NCI-H2227 treated with DMSO at 0.1 percent for 48 hours (cell line): ENCODE results near the gene CHST9.
"Not testable (repeated sequence)": the region's sequence is repeated elsewhere in the genome, so short reads cannot be mapped to it uniquely, and the experiment has no call there.

Source experiments
- DNase-seq: peaks from one replicate; lab custom pipeline; 2025; lab: John Stamatoyannopoulos, UW

Gene CHST9

DNA sequence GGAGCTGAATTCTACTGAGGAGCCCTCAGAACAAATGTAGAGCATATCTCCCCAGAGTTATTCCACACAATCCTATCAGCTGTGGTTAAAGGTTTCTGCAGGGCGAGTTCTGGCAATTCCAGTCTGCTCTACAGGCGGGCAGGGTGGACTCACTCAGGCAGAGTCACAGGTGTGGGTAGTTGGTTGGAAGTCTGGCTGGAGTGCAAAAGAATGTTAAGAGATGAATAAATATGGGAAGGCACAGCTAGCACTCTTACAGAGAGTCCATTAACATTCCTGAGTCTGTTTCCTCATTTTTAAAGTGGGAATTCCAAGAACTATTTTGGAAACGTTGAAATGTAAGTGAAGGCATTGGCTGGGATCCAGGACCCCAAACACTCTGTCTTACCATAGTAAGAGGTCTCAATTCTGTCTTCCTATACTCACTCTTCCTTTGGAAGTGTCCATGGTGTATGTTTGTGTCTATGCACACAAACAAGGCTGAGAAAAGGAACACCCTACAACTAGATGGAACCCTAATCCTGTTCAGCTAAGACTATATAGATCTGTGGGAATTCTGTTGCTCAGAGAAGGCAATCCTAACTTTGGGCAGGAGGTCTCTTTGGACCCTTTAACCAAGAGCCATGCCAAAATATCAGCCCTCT is 256.3 kb downstream of the CHST9 start:
- no peak for DNase-seq

DNA sequence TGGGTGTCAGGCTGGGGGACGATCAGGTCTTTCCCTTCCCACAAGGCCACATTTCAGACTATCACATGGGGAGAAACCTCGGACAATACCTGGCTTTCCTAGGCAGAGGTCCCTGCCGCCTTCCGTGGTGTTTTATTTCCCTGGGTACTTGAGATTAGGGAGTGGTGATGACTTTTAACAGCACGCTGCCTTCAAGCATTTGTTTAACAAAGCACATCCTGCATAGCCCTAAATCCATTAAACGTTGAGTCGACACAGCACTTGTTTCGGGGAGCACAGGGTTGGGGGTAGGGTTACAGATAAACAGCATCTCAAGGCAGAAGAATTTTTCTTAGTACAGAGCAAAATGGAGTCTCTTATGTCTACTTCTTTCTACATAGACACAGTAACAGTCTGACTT is 257.3 kb downstream of the CHST9 start:
- DNase-seq, result not testable (repeated sequence)

DNA sequence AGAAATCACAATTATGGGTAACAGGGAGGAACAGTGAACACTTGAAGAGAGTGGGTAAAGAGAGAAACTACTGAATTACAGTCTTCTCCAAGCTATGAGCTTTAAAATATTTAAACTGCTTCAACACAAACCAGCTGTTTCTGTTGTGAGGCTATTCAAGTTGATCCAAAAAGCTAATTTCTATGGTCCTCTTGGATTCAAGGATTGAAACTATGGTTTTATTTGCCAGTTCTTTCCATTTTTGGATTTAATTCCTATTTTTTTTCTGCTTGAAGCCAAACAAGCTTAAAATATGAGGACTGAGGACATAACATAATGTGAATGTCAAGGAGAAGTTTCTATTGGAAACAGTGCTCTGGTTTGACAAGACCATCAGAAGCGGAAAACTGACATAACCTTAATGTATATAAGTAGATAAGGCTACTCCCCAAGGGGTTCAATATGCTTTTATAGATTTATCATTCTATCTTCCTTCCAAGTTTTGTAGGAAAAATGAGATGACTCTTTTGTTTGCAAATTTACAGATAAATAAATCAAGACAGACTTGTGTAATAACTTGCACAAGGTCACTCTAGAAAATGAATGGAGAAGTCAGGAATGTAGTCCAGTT is 258.9 kb downstream of the CHST9 start:
- DNase-seq, result no peak

DNA sequence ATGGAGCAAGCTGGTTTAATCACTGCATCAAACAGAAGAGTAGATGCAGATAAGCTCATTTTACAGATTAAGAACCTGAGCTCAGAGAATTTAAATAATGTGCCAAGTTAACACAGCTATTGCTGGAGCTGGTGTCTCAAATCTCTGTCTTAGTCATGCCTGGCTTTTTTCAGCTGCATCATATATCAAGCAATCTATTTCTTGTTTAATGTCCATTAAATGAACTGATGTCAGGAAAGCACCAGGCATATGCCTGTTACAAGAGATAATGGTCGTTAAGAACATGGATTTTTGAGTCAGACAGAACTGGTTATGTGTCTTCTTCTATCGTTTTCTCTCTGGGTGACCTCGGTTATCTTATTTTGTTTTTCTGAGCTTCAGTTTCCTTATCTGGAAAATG is 259.8 kb downstream of the CHST9 start:
- no peak for DNase-seq

DNA sequence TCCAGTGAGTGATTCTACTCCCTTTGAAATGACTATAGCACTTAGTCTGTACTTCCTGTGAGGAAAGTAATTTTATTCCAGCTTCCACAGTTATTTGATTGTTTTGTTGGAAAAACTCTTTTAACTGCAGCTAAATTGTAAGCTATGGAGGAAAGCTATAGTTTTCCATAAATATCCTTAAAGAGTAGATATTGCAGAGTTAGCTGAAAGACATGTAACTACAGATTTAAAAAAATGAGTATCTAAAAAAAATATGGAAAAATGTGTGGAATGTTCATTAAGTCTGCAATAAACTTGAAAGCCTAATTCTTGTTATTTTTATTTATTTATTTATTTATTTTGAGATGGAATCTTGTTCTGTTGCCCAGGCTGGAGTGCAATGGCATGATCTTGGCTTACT is 262.8 kb downstream of the CHST9 start:
- DNase-seq, result no peak

DNA sequence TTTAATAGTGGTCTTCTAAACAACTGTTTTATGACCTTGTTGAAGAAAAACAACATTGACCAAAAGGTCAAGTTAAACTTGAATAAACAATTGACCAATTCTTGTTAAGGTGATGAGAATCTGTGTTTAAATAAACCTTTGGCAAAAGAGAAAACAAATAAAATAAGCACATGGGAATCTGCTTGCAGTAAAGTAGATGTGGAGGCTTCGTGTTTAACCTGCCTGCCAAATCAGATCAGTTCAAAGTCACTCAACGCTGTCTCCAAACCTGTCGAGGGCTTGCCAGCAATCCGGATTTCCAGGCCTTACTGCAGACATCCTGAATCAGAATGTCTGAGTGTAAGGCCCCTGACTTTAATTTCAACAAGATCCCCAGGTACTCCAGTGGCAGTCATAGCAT is 264.5 kb downstream of the CHST9 start:
- DNase-seq, result no peak

DNA sequence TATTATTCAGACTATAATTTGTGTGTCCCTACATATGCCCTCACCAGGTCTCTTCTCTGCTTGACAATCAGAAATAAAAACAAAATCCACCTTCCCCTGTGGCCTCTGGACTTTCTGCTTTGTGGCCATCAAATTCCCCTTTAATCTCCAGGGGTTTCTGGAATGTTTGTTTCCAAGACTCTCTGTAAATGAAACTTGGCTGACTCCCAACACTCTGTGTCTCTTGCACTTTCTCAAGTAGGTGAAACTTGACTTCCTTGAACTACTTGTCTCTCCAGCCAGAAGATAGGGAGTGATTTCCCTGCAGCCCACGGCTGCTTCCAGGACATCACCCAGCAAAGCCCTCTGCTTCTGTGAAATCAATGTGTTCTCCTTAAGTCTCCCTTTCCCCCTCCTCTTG is 265.5 kb downstream of the CHST9 start:
- no peak for DNase-seq

DNA sequence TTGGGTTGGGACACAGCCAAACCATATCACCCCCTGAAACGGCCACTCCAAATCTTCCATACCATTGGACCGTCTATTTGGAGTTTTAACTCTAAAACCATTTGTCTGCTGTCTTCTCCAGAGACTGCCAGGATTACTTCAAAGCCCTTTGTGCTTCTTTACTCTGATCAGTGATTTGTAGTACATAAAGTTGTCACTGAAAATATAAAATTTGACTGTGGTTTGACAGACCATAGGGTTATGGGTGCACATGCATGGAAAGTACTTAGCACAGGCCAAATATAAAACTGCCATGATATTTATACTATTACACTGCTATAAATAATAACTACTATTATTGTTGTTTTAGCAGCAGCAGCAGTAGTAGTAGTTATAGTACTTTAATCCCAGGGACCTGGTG is 265.9 kb downstream of the CHST9 start:
- no peak for DNase-seq

DNA sequence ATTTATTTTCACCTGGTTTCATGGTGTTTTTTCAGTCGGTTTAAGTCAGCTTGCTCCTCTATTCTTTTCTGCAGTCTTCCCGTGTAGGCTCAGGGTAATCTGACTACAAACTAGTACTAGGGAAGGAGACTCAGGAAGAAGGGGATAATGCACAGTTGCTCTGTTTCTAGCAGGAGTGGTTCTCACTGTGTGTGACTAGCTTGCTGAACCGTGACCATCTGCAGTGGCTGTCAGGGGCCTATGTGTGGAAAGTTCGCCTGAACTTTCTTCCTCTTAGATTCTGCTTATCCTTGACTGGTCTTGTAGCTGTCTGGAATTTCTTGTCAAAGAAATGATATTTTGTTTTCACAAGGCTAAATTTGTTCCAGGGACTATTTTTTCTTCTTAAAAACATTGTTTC is 273.3 kb downstream of the CHST9 start:
- no peak for DNase-seq

DNA sequence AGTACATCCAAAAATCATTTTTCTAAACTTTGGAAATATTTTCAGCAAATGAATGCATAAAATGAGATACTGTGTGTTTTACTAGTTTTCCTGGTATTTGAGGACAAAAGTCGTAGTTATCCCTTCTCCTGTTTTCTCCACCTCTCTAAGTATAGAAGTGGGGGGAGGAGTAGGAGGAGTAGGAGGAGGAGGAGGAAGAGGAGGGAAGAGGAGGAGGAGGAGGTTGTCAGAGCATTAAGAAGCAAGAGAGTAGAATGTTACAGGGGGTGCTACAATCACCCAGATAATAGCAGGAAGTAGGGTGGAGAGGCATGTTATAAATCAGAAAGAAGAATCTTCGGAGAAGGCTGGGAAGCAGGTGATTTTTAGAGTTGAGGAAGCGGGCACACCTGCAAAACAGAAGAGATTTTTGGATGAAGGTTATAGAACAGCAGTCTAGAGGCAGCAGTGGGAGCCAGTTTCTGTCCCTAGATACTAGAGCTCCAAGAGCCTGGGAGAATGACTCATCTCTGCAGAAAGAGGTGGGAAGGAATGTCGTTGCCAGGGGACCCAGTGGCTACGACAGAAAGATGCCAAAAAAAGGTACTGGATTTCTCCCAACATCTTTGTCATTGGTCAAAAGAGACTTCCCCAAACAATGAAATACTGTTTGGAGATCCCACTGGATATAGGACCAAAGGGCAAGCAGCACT is 275.4 kb downstream of the CHST9 start:
- no peak for DNase-seq

DNA sequence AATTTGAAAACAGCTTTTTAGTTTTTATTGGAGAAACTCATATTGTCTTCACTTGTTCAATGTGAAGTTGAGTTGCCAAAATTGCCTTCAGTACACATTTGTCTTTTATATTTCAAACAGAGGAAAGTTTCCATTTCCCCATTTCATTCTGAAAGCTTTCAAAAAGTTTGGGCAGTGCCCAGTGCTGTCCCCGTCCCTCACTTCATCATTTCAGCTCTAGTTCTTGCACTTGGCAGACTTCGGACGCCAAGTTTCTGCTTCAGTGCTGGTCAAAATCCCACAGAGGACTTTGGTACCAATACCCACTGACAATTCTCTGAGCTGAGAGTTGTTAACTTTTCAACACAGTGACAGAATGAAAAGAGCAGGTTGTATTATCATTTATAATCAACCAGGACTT is 276.2 kb downstream of the CHST9 start:
- DNase-seq, result no peak

DNA sequence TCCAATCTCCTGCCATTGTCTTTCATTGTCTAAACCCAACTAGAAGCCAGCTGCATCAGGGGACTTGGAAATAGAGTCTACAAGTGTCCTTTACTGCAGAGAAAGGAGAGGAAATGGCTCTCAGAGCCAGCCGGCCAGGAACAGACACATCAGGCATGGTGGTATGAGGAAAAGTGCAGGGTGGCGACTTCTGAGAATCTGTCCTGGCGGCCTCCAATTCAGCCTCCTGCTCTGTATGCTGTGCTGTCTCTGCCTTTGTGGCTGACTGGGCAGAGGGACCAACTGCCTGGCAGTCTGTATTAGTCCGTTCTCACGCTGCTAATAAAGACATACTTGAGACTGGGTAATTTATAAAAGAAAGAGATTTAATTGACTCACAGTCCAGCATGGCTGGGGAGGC is 282.8 kb downstream of the CHST9 start:
- DNase-seq, result no peak

DNA sequence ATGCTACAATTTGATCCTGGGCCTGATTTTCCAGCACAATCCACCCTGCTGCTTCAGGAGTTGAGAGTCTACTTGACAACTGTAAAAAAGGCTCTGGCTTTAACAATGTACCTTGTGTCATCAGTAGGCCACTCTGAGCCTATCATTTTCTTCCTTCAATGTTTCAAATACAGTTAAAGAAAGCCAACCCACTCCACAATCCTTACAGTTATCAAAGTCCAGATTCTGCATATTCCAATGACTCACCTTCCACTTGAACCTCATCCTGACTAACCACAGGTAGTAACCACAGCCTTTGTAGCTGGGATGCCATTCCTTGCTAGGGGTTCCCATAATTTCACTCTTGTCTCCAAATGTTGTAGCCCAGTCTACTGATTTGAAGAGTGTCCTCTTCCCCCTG is 284.1 kb downstream of the CHST9 start:
- no peak for DNase-seq

DNA sequence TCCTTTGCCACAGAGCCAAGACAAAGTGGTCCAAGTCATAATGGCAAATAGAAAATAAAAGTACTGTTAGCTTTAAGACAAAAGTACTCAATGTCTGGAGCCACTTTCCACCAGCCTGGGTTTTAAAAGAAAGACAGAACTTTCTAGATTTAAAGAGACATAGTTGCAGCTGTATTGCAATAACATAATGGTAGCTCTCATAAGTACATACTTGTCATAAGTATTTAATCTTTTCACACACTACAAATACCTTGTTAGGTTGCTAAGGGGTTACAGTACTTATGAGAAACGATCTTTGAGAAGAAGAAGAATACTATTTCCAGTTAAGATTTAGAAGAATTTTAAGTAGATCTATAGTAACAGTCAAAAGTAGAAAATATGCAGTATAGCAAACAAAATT is 290.7 kb downstream of the CHST9 start:
- no peak for DNase-seq

DNA sequence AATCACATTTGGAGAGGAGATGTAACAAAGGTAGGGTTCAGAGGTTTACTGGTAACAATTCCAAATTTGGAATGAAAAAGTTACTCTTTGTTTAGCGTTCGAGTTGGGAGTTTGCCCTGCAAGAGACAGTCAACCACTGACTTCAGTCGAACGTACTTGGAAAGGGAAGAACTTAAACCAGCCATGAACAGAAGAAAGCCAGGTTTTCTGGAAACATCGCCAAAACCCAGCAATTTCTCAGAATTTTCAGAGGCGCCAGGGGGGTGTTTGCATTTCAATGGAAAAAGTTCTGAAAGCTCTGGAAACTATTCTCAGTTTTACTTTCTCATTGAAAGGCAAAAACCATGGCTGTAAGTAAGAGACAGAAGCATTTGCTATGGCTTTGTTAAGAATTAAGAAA is 291.1 kb downstream of the CHST9 start:
- DNase-seq, result no peak

DNA sequence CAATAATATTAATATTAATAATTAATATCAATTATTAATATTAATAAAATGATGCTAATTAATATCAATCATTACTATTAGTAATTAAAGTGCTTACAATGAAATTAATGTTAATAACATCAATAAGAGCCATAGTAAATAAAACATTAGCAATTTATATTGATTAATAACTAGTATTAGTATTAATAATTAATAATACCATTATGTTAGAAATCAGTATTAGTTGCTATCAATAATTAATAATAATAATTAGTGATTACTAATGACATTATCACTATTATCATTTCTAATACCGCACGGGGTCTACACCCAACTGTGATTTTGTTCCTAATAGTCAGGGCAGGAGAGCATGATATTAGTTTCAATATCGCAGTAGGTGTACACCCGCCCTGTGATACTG is 296.8 kb downstream of the CHST9 start:
- no peak for DNase-seq

DNA sequence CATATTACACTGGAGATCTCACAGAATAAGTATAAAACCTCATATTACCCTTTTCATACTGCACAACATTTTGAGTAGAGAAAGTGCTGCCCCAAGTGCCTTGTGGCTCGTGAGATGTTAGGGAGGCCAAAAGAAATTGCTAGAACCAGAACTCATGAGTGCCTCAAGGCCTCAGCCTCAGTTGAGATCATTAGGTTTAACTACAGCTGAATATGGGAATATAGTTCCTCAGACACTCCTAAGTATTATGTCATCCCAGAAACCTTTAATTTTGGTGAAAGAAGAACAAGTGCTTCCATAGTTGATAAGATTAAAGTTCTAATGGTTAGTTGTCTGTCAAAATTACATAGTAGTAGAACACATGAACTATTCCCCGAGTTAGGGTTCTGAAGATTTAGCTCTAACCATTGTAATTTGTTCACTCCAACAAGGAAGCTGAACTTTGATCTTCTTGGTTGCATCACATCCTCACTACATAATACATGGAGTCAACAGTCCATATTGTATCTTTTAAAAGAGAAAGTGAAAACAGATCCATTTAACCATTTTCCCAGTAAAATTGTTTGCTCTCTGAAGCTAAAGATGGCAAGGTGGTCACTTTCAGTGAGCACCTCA is 310.0 kb downstream of the CHST9 start:
- DNase-seq, result no peak

DNA sequence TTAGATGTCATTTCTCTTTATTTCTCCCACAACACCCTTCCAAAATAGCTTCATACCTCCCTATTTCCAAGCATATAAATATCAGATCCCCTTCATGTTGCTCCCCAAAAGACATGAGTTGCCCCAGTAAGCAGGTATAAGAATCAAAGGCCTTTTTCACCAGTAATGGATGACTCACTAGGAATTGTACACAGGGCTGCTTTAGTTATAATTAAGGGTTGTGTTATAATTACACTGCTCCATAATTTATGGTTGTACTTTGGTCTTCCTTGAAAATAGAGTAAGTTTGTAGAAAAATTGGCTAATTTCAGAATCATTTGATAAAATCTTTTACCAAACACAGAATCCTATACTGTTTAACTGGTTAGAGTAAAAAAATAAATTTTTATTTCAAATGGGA is 310.8 kb downstream of the CHST9 start:
- DNase-seq, result no peak

DNA sequence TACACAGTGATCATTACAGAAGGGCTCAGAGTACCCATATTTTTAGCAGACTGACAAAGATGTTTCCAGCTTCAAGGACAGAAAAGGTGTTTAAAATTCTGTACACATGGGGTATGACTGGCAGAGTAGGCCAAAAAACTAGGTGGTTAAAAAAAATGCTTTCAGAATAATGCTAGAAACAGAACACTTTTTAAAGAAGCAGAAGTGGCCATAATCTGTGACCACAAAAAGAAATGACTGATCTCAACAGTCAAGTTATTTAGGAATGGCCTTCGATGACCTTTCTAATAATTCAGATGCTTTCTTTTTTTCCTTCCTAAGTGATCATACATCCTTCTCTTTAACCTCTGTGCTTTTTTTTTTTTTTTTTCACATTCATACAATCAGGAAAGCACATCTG is 315.5 kb downstream of the CHST9 start:
- no peak for DNase-seq

DNA sequence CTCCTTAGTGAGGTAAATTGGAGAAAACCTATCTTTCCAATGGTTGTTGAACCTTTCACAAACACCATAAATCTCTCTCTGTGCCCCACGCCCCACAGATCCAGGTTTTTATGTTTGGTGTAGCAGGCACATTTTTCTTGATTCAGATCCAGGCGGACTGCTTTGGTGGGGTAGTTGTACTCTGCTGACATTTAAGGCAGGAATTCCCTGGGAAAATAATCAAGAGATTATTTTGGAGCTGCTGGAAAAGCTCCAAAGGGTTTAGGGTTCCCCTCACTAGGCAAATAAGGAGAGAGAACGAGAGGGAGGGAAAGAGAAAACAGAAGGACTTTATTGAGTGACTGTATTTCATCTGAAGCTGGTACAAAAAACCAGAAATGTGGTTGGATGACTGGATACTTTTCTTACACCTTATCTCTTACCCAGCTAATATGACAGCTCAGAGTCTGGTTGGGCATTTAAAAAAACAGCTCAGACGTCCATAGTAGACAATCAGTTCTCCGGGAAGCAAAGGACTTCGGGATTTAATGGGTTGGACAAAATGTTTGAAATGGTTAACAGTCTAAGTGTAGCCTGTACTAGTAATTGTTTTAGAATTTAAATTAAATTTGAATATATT is 316.0 kb downstream of the CHST9 start:
- no peak for DNase-seq

DNA sequence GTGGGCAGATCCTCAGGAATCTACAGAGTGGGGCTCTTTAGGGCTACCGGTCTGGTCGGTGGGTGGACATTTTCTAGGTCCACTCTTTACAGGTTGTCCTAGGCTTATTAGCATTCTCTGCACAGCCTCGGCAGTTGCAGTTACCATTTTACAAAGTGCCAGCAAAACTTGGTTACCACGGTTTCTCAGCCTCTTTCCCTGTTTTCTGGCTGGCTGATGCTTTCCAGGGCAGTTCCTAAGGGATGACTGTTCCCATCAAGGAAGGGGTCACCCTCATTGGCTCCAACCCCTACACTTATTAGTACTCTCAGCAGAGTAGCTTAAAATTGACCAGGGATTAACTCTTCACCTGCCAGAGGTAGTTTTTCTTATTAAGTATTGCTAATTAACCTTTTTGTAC is 317.6 kb downstream of the CHST9 start:
- DNase-seq, result no peak

DNA sequence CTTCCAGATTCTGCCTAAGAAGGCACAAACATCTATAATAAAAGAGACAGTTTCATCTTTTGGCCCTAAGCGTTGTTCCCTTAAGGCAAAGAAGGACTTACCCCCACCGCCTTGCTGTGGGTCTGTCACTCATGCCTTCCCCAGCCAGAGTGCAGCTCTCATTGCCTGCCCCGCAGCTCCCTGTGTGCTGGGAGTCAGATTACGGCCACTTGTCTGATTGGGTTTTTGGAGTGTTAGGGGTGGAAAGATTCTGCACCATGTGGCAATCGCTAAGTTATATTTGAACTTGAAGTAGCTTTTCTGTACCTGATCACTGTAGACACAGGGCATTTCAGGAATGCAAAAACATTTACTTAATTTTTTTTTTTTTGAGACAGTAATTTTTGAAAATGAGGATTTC is 319.6 kb downstream of the CHST9 start, which contains the start of gene AQP4:
TSS of gene AQP4 (minus strand) at position 151 of the 400 bp plus-strand sequence. CDS start at position 133, 18 bp downstream.
- DNase-seq, result no peak

DNA sequence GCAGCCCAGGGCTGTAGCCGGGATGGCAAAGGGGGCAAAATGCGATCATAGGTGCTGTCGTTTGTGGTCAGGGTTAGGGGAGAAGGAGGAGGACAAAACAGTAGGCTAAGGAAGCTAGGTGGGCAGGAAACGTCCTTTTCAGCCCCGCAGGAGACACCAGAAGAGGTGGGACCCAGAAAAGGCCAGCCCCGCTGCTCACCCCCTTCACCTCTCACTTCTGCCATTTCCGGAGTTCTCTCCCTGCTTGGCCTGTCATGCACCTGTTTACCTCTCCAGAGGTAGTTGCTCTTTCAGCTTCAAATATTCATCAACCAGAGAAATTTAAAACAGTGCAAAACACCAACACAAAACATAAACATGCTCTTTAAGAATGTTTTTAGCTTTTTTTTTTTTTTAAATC is 320.4 kb downstream of the CHST9 start:
- no peak for DNase-seq
